ENCODE data around the gene SERPINE1. TPM values are rescaled to one million over a fixed set of nuclear protein-coding genes. Genes with fewer than 3 reads are reported as not detected.

SERPINE1 gene
- total RNA-seq, 4 donors from 2014 or later, result 1.3 to 26.2 (median 5.5) TPM

DNA sequence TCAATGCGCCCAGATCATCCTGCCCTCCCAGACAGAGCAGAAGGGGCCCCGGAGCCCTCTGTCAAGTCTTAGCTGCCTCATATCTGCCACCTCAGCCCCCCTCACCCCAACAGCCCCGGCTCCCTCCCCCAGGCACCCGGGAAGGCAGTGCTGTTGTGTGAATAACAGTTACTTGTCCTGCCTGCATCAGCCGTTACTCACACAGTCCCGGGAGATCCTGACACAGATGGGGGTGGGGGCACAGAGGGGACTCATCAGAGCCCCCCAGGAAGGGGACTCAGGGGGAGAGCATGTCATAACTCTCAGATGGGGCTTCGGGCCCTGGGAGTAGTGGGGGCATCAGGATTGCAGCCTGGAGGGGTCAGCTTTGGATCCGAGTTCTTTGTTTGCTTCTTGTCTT is 12.4 kb upstream of the SERPINE1 start:
- Histone ChIP-seq H3K36me3 (no peaks in the 10 kb centered on the region), H3K27ac (no peak overlapping the region), H3K9me3 (no peaks in the 10 kb centered on the region), H3K27me3 (no peaks in the 10 kb centered on the region), H3K4me3 (no peak overlapping the region), H3K4me1 (no peaks in the 10 kb centered on the region)
- in situ Hi-C loops (cut with MboI; ENCODE audit: low pct_ligation_motif_present in 1 of 4, low pct_unique_long_range_greater_than_20kb in 1 of 4, low sequenced_read_pairs in 3 of 4) (no loop called here), intact Hi-C loops (cut with DNase I; ENCODE audit: low total_unique reads) (no loop called here)
- no peak for TF ChIP-seq POLR2AphosphoS5 (IDR thresholded peaks at IDR 0.05)
- no peak for TF ChIP-seq EP300 (IDR thresholded peaks at IDR 0.05; ENCODE audit: low read depth)
- 65 to 100% methylated on average over 1 to 4 of the region's 8 CpGs for WGBS, 2 donors (ENCODE audit: low coverage in 1 of 2)
- no peak for DNase-seq

DNA sequence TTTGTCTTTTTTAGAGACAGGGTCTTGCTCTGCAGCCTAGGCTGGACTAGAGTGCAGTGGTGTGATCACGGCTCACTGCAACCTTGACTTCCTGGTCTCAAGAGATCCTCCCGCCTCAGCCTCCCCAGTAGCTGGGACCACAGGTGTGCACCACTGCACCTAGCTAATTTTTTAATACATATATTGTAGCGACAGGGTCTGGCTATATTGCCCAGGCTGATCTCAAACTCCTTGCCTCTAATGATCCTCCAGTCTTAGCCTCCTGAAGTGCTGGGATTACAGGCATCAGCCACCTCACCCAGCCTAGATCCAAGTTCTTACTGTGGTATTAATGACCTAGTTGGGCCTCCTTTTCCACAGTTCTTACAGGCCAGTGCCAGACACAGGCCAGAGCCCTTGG is 11.7 kb upstream of the SERPINE1 start:
- TF ChIP-seq EP300 (IDR thresholded peaks at IDR 0.05; ENCODE audit: low read depth) (no peak), POLR2AphosphoS5 (IDR thresholded peaks at IDR 0.05) (no peak), POLR2A (IDR thresholded peaks at IDR 0.05) (no peak)
- TF ChIP-seq, protein P1, sequence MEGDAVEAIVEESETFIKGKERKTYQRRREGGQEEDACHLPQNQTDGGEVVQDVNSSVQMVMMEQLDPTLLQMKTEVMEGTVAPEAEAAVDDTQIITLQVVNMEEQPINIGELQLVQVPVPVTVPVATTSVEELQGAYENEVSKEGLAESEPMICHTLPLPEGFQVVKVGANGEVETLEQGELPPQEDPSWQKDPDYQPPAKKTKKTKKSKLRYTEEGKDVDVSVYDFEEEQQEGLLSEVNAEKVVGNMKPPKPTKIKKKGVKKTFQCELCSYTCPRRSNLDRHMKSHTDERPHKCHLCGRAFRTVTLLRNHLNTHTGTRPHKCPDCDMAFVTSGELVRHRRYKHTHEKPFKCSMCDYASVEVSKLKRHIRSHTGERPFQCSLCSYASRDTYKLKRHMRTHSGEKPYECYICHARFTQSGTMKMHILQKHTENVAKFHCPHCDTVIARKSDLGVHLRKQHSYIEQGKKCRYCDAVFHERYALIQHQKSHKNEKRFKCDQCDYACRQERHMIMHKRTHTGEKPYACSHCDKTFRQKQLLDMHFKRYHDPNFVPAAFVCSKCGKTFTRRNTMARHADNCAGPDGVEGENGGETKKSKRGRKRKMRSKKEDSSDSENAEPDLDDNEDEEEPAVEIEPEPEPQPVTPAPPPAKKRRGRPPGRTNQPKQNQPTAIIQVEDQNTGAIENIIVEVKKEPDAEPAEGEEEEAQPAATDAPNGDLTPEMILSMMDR (IDR thresholded peaks at IDR 0.05), result no peak
- Histone ChIP-seq H3K27ac (no peak overlapping the region), H3K4me3 (no peak overlapping the region), H3K9me3 (no peaks in the 10 kb centered on the region), H3K36me3 (no peaks in the 10 kb centered on the region), H3K4me1 (no peaks in the 10 kb centered on the region), H3K27me3 (no peaks in the 10 kb centered on the region)
- DNase-seq, result no peak
- in situ Hi-C loops (cut with MboI; ENCODE audit: low pct_ligation_motif_present in 1 of 4, low pct_unique_long_range_greater_than_20kb in 1 of 4, low sequenced_read_pairs in 3 of 4) (no loop called here), intact Hi-C loops (cut with DNase I; ENCODE audit: low total_unique reads) (no loop called here)
- WGBS, 2 donors (ENCODE audit: low coverage in 1 of 2), result 82% methylated on average over 3 of the region's 3 CpGs; no CpG with 5 or more reads in 1 of the 2 donors

DNA sequence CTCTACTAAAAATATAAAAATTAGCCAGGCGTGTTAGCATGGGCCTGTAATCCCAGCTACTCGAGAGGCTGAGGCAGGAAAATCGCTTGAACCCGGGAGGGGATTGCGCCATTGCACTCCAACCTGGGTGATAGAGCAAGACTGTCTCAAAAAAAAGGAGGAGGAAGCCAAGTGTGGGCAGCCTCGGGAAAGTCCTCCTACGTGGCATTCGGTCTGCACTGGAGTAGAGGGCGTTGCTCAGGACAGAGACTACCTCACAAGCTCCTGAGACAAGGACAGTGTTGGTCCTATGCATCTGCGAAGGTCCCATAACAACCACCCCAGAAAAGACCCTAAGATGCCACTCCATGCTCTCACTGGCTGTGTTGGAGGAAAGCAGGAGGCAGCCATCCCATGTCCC is 10.0 kb upstream of the SERPINE1 start:
- TF ChIP-seq POLR2AphosphoS5 (IDR thresholded peaks at IDR 0.05) (no peak), POLR2A (IDR thresholded peaks at IDR 0.05) (no peak), EP300 (IDR thresholded peaks at IDR 0.05; ENCODE audit: low read depth) (no peak)
- TF ChIP-seq, protein P1 (IDR thresholded peaks at IDR 0.05), result no peak
- intact Hi-C loops (cut with DNase I; ENCODE audit: low total_unique reads) (no loop called here), in situ Hi-C loops (cut with MboI; ENCODE audit: low pct_ligation_motif_present in 1 of 4, low pct_unique_long_range_greater_than_20kb in 1 of 4, low sequenced_read_pairs in 3 of 4) (no loop called here)
- Histone ChIP-seq H3K27ac (peak overlapping the region in 1 of 4 donors; percentile 21), H3K9me3 (no peaks in the 10 kb centered on the region), H3K4me3 (no peak overlapping the region), H3K27me3 (no peaks in the 10 kb centered on the region), H3K36me3 (no peaks in the 10 kb centered on the region), H3K4me1 (peaks cover 0 to 6% (median 3%) of the 10 kb centered on the region in 4 donors)
- no peak for DNase-seq
- WGBS, 2 donors (ENCODE audit: low coverage in 1 of 2), result 79% methylated on average over 10 of the region's 10 CpGs; no CpG with 5 or more reads in 1 of the 2 donors

DNA sequence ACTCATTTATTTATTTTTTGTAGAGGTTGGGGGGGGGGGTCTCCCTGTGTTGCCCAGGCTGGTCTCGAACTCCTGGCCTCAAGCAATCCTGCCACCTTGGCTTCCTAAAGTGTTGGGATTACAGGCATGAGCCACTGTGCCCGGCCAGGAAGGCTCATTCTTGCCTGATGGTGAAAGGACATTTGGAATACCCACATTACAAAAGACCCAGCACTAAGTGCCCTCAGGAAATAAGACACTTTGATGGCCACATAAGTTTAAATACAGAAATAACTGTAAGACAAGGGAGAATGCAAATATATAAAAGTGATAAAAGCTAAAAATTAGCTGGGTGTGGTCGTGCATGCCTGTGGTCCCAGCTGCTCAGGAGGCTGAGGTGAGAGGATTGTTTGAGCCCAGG is 8.0 kb upstream of the SERPINE1 start:
- Histone ChIP-seq H3K27me3 (no peaks in the 10 kb centered on the region), H3K4me3 (no peak overlapping the region), H3K27ac (no peak overlapping the region), H3K36me3 (no peaks in the 10 kb centered on the region), H3K4me1 (peaks cover 0 to 20% (median 7%) of the 10 kb centered on the region in 4 donors), H3K9me3 (no peaks in the 10 kb centered on the region)
- in situ Hi-C loops (cut with MboI; ENCODE audit: low pct_ligation_motif_present in 1 of 4, low pct_unique_long_range_greater_than_20kb in 1 of 4, low sequenced_read_pairs in 3 of 4), result no loop called here
- WGBS, 2 donors (ENCODE audit: low coverage in 1 of 2), result 71 to 75% methylated on average over 1 to 3 of the region's 3 CpGs
- no peak for DNase-seq
- TF ChIP-seq, protein P1 (IDR thresholded peaks at IDR 0.05), result no peak
- TF ChIP-seq POLR2A (IDR thresholded peaks at IDR 0.05), result no peak
- no peak for TF ChIP-seq EP300 (IDR thresholded peaks at IDR 0.05; ENCODE audit: low read depth)
- no peak for TF ChIP-seq POLR2AphosphoS5 (IDR thresholded peaks at IDR 0.05)
- intact Hi-C loops (cut with DNase I; ENCODE audit: low total_unique reads), result no loop called here

DNA sequence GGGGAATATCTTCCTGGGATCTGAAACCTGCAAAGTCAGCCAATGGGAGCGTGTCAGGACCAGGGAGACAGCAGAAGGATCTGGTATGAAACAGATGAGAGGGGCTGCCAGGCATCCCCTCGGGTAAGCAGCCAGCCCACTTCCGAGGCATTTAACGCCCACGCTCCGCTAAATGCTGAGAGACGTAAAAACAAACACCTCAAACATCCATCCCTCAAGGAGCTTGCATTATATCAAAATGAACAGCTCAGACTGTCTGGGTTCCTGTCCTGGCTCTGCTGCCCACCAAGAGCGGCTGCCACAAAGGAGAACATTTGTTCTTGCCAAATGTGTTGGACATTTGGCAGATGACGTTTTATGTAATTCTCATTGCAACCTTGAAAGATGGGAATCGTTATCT is 7.0 kb upstream of the SERPINE1 start:
- H3K4me1 ChIP-seq, result peaks cover 0 to 23% (median 8%) of the 10 kb centered on the region in 4 donors
- H3K9me3 ChIP-seq, result no peaks in the 10 kb centered on the region
- no peak overlapping the region for H3K4me3 ChIP-seq
- H3K27ac ChIP-seq, result no peak overlapping the region
- no peak for TF ChIP-seq POLR2AphosphoS5 (IDR thresholded peaks at IDR 0.05)
- no peak for TF ChIP-seq POLR2A (IDR thresholded peaks at IDR 0.05)
- TF ChIP-seq, protein P1 (IDR thresholded peaks at IDR 0.05), result no peak
- no peak for TF ChIP-seq EP300 (IDR thresholded peaks at IDR 0.05; ENCODE audit: low read depth)
- no peak for DNase-seq
- in situ Hi-C loops (cut with MboI; ENCODE audit: low pct_ligation_motif_present in 1 of 4, low pct_unique_long_range_greater_than_20kb in 1 of 4, low sequenced_read_pairs in 3 of 4), result no loop called here
- no peaks in the 10 kb centered on the region for H3K36me3 ChIP-seq
- intact Hi-C loops (cut with DNase I; ENCODE audit: low total_unique reads), result no loop called here
- no peaks in the 10 kb centered on the region for H3K27me3 ChIP-seq
- WGBS, 2 donors (ENCODE audit: low coverage in 1 of 2), result 70 to 74% methylated on average over 3 to 10 of the region's 10 CpGs

Measured in transverse colon (tissue), 4 donors.